Fibroblast of the aortic adventitia (primary cell): ENCODE measurements around the gene WSCD2. TPM values are rescaled to one million over a fixed set of nuclear protein-coding genes. Genes with fewer than 3 reads are reported as not detected.

ENCODE experiments used
- DNase-seq: peaks from one replicate; pipeline ENCODE4 v3.0.0-alpha.2; 2010; ENCODE audit warnings: low read depth
- H3K4me3 ChIP-seq: 2 replicates; pipeline ENCODE4 v1.5.1; 2011; ENCODE audit warnings: low read depth, mild to moderate bottlenecking, control low read depth, low read length, moderate library complexity
- total RNA-seq: library from RNA; depleted of rRNA; stranded (reverse); fragments of >200 nt; gene quantifications from 2 replicates; pipeline ENCODE4 v1.2.3, GENCODE V29; 2012; ENCODE audit warnings: low replicate concordance
- TF ChIP-seq, protein P1 (sequence below): IDR thresholded peaks from 2 replicates; pipeline ENCODE4 v1.5.1; 2011; ENCODE audit warnings: mild to moderate bottlenecking, low read length, control low read depth, inconsistent platforms; ENCODE audit not compliant: insufficient read depth

WSCD2 gene
- total RNA-seq, 1 donor, result not detected

DNA sequence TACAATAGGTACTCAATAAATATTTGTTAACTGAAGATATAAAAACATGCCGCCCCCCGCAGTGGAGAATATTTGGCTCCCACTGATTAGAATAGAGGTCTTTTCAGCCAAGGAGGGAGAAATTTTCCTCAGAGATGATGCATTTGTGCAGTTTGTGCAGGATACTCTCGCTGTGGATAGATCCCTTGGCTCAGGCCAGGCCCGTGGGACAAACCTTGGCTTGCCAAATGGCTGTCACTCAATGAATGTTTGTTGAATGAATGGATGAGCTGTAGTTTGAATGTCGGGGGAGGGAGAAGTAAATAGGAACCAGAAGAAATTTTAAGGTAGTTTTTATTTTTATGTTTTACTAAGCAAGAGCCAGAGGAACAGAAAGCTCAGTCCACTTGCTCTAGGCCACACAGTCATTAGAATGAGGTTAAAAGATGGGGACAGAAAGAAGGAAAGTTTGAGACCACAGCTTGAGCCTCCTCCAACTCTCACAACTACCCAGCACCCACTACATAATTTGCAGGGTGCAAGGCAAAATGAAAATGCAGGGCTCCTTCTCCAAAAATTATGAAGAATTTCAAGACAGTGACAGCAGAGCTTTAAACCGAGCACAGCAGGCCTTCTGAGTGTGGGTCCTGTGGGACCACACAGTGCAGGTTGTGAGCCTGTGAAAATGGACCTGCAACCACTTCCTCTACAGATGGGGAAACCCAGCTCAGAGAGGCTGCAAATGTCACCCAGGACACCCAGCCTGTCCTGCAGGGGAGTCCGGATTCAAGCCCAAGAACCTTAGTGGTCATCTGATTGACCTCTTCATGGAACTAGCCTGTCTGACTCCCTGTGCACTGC lies 51.4 kb downstream of the WSCD2 start:
- DNase-seq, result no peak
- no peak overlapping the region for H3K4me3 ChIP-seq
- TF ChIP-seq, protein P1, sequence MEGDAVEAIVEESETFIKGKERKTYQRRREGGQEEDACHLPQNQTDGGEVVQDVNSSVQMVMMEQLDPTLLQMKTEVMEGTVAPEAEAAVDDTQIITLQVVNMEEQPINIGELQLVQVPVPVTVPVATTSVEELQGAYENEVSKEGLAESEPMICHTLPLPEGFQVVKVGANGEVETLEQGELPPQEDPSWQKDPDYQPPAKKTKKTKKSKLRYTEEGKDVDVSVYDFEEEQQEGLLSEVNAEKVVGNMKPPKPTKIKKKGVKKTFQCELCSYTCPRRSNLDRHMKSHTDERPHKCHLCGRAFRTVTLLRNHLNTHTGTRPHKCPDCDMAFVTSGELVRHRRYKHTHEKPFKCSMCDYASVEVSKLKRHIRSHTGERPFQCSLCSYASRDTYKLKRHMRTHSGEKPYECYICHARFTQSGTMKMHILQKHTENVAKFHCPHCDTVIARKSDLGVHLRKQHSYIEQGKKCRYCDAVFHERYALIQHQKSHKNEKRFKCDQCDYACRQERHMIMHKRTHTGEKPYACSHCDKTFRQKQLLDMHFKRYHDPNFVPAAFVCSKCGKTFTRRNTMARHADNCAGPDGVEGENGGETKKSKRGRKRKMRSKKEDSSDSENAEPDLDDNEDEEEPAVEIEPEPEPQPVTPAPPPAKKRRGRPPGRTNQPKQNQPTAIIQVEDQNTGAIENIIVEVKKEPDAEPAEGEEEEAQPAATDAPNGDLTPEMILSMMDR, result no peak

DNA sequence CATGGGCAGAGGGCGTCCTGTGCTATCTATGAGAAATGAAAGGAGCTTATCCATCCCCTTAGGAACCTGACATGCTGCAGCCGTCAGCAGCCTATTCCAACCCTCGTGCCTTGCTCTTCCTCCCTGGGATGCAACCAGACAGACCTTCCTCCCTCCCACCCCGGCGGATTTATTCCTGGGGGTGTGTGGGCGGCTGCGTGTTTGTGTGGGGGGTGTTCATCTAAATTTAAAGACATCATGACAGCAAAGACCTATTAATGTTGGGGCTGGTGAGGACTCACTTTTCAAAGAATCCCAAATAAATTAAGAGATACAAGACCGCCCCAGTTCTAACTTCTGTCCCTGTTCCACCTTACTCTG lies 52.0 kb downstream of the WSCD2 start:
- no peak for DNase-seq
- TF ChIP-seq, protein P1, result no peak
- H3K4me3 ChIP-seq, result no peak overlapping the region

DNA sequence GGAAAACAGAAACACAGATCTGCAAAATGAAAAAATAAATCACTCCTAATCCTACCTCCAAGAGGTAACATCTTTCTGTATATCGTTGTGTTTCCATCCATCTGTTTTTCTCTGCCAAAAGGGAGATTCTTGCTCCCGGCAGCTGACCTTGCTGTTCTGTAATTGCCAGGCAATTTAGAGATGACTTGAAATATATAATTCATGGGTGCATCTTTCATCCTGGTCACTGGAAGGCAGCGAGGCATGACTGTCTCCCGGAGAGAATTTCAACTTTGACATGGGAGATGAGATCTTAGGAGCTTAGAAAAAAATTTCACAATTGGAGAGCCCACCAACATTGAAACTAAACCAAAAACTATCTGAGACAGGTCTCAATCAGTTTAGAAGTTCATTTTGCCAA lies 53.0 kb downstream of the WSCD2 start:
- DNase-seq, result no peak
- TF ChIP-seq, protein P1, result no peak
- no peak overlapping the region for H3K4me3 ChIP-seq

DNA sequence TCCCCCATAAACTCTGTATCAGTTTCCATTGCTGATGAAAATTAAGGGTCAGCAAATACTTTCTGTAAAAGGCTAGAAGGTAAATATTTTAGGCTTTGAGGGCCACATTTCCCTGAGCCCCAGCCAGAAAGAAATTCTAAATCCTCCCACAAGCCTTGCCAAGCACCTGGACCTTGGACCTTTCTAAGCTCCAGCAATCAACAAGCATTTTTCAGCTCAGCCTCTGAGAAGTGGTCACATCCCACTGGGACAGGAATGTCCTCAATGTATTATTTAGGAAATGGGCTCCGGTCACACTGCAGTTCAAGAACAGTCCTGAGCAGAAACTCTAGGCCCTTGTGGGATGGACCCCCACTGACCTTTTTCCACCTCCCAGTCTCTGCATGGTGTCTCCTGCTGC lies 55.9 kb downstream of the WSCD2 start:
- DNase-seq, result no peak
- TF ChIP-seq, protein P1, result no peak
- H3K4me3 ChIP-seq, result no peak overlapping the region

DNA sequence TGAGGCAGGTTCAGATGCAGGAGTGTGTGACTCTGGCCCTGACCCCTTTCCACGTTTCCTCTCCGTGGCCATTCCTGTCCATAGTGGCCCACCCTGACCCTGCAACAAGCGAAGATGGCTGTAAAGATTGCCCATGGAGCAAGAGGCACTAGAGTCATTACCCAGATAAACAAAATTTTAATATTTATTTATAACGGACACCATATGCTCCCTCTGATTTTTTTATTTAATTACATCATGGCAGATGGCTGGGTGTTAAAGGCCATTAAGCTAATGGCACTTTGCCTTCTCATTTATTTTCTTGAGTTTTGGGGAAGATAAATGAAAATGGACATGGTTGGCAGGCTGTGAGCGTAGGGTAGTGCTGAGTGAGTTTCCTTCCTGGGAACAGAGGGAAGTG lies 58.7 kb downstream of the WSCD2 start:
- no peak for DNase-seq
- H3K4me3 ChIP-seq, result no peak overlapping the region
- TF ChIP-seq, protein P1, result no peak

DNA sequence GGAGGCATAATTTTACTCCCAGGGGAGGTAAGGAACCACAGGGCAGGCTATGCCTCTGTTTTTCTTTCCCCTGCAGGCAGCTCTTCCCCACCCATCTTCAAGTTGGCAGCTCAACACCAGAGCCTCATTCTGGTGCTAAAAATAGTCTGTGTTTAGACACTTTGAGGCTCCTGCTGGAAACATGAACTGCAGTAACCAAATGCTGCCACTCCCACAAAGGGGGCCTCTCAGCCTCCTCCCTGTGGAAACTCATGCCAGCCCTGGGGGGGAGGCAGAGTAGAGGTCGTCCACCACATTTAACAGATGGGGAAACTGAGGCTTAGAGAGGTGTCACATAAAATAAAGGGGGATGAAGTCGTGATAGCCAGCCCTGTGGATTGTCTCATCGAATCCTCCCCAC lies 61.4 kb downstream of the WSCD2 start:
- DNase-seq, result no peak
- no peak overlapping the region for H3K4me3 ChIP-seq
- TF ChIP-seq, protein P1, result no peak

DNA sequence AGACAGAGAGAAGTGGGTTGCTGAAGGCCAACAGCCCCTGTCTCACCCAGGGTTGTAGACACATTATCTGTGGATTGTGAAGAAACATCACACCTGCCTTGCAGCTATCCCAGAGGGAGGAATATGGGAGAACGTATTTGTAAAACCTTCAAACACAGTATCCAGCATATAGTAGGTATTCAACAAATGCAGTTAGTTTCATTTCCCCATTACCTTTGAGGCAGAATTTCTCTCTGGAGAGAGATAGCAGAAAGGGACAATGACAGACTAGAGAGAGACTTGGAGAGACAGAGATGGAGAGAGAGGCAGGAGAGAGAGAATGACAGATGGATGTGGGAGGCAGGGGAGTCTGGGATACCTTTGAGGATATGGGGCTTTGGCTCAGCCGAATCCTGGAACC lies 62.0 kb downstream of the WSCD2 start:
- DNase-seq, result no peak
- TF ChIP-seq, protein P1, result no peak
- no peak overlapping the region for H3K4me3 ChIP-seq
